Mucosa of rectum (tissue), 2 donors: ENCODE results near the gene P2RY12.

Experiments
- H3K27ac ChIP-seq, 2 donors: one replicate each; pipeline ENCODE4 v1.7.0; 2013; ENCODE audit warnings: inconsistent platforms in 2 of 2, low read depth in 2 of 2, low read length in 2 of 2
- H3K27me3 ChIP-seq, 2 donors: one replicate each; pipeline ENCODE4 v1.7.0; 2013; ENCODE audit warnings: low read length in 2 of 2; ENCODE audit not compliant: control insufficient read depth in 2 of 2, insufficient read depth in 2 of 2
- H3K36me3 ChIP-seq, 2 donors: one replicate each; pipeline ENCODE4 v1.7.0; 2013; ENCODE audit warnings: low read length in 2 of 2; ENCODE audit not compliant: control insufficient read depth in 2 of 2, insufficient read depth in 2 of 2
- H3K4me1 ChIP-seq, 2 donors: one replicate each; pipeline ENCODE4 v1.7.0; 2013; ENCODE audit warnings: low read length in 2 of 2, mild to moderate bottlenecking in 1 of 2; ENCODE audit not compliant: control insufficient read depth in 2 of 2, insufficient read depth in 2 of 2
- H3K4me3 ChIP-seq, 2 donors: one replicate each; pipeline ENCODE4 v1.7.0; 2013; ENCODE audit warnings: low read length in 2 of 2
- H3K9ac ChIP-seq, 2 donors: one replicate each; pipeline ENCODE4 v1.7.0; 2013; ENCODE audit warnings: low read length in 2 of 2, low read depth in 1 of 2, mild to moderate bottlenecking in 1 of 2
- H3K9me3 ChIP-seq, 2 donors: one replicate each; pipeline ENCODE4 v1.7.0; 2013; ENCODE audit warnings: low read length in 2 of 2; ENCODE audit not compliant: control insufficient read depth in 2 of 2
- donor health status: healthy.
- donor health status: Normal muscosa, but diverticular disease.

Gene P2RY12

GRCh38 chr3:151384741-151385174 is at the start of gene P2RY12:
Gene P2RY12 (minus strand): TSS chr3:151384753. CDS start chr3:151338845, 45,908 bp downstream.
- no peaks in the 10 kb centered on the region for H3K9me3 ChIP-seq
- H3K27me3 ChIP-seq: no peaks in the 10 kb centered on the region
- no peak within 1 kb of the TSS for H3K27ac ChIP-seq
- H3K36me3 ChIP-seq: no peaks in the 10 kb centered on the region
- peak within 1 kb of the TSS in 1 of 2 donors; percentile 16 for H3K4me3 ChIP-seq
- H3K9ac ChIP-seq: no peak within 1 kb of the TSS
- peaks cover 5 to 10% of the 10 kb centered on the region in 2 donors for H3K4me1 ChIP-seq

GRCh38 chr3:151432616-151433372 is 48.2 kb upstream of the P2RY12 start:
- H3K9me3 ChIP-seq: no peaks in the 10 kb centered on the region
- H3K9ac ChIP-seq: no peak overlapping the region
- H3K27ac ChIP-seq: no peak overlapping the region

GRCh38 chr3:151431940-151432339 is 47.4 kb upstream of the P2RY12 start:
- no peaks in the 10 kb centered on the region for H3K36me3 ChIP-seq
- H3K4me3 ChIP-seq: no peak overlapping the region
- no peaks in the 10 kb centered on the region for H3K27me3 ChIP-seq
- H3K9me3 ChIP-seq: no peaks in the 10 kb centered on the region
- H3K9ac ChIP-seq: no peak overlapping the region
- no peak overlapping the region for H3K27ac ChIP-seq
- no peaks in the 10 kb centered on the region for H3K4me1 ChIP-seq

More at GRCh38 chr3:151432616-151433372, 48.2 kb upstream of the P2RY12 start:
- Histone ChIP-seq H3K4me3 (no peak overlapping the region), H3K4me1 (no peaks in the 10 kb centered on the region), H3K27me3 (no peaks in the 10 kb centered on the region), H3K36me3 (no peaks in the 10 kb centered on the region)

GRCh38 chr3:151430821-151431484 is 46.4 kb upstream of the P2RY12 start:
- H3K4me3 ChIP-seq: no peak overlapping the region
- H3K27me3 ChIP-seq: no peaks in the 10 kb centered on the region
- H3K36me3 ChIP-seq: no peaks in the 10 kb centered on the region
- no peaks in the 10 kb centered on the region for H3K9me3 ChIP-seq
- no peak overlapping the region for H3K27ac ChIP-seq
- H3K9ac ChIP-seq: no peak overlapping the region
- H3K4me1 ChIP-seq: no peaks in the 10 kb centered on the region

GRCh38 chr3:151428386-151428785 is 43.8 kb upstream of the P2RY12 start:
- Histone ChIP-seq H3K4me3 (no peak overlapping the region), H3K4me1 (no peaks in the 10 kb centered on the region), H3K27me3 (no peaks in the 10 kb centered on the region), H3K9me3 (no peaks in the 10 kb centered on the region), H3K27ac (no peak overlapping the region), H3K9ac (no peak overlapping the region), H3K36me3 (no peaks in the 10 kb centered on the region)

GRCh38 chr3:151426341-151426657 is 41.7 kb upstream of the P2RY12 start:
- no peaks in the 10 kb centered on the region for H3K27me3 ChIP-seq
- H3K36me3 ChIP-seq: no peaks in the 10 kb centered on the region
- no peak overlapping the region for H3K27ac ChIP-seq
- no peaks in the 10 kb centered on the region for H3K4me1 ChIP-seq
- H3K4me3 ChIP-seq: no peak overlapping the region
- no peak overlapping the region for H3K9ac ChIP-seq
- no peaks in the 10 kb centered on the region for H3K9me3 ChIP-seq

GRCh38 chr3:151425627-151426340 is 41.2 kb upstream of the P2RY12 start:
- no peak overlapping the region for H3K4me3 ChIP-seq
- no peaks in the 10 kb centered on the region for H3K36me3 ChIP-seq
- no peak overlapping the region for H3K9ac ChIP-seq
- H3K27ac ChIP-seq: no peak overlapping the region
- no peaks in the 10 kb centered on the region for H3K27me3 ChIP-seq
- H3K4me1 ChIP-seq: no peaks in the 10 kb centered on the region
- H3K9me3 ChIP-seq: no peaks in the 10 kb centered on the region

GRCh38 chr3:151423091-151423490 is 38.5 kb upstream of the P2RY12 start:
- Histone ChIP-seq H3K27me3 (no peaks in the 10 kb centered on the region), H3K4me1 (no peaks in the 10 kb centered on the region), H3K9ac (no peak overlapping the region), H3K27ac (no peak overlapping the region), H3K9me3 (no peaks in the 10 kb centered on the region), H3K36me3 (no peaks in the 10 kb centered on the region), H3K4me3 (no peak overlapping the region)

GRCh38 chr3:151421938-151422337 is 37.4 kb upstream of the P2RY12 start:
- Histone ChIP-seq H3K4me3 (no peak overlapping the region), H3K27ac (no peak overlapping the region), H3K27me3 (no peaks in the 10 kb centered on the region), H3K36me3 (no peaks in the 10 kb centered on the region), H3K9me3 (no peaks in the 10 kb centered on the region), H3K4me1 (no peaks in the 10 kb centered on the region), H3K9ac (no peak overlapping the region)

GRCh38 chr3:151419806-151420205 is 35.3 kb upstream of the P2RY12 start:
- Histone ChIP-seq H3K9me3 (no peaks in the 10 kb centered on the region), H3K27me3 (no peaks in the 10 kb centered on the region), H3K4me1 (no peaks in the 10 kb centered on the region), H3K27ac (no peak overlapping the region), H3K9ac (no peak overlapping the region), H3K4me3 (no peak overlapping the region), H3K36me3 (no peaks in the 10 kb centered on the region)
